GM08714 (cell line): Measurements from ENCODE around the gene FLYWCH2.
A peak's percentile ranks its signal among the peaks of the same experiment; 100 is the strongest.

ENCODE experiments used
- H3K4me3 ChIP-seq: fragments of 200-500 bp; sonication (Bioruptor generic); 2 replicates; pipeline ENCODE4 v1.5.1; 2014; ENCODE audit warnings: mild to moderate bottlenecking, low read length, inconsistent platforms
- ZNF274 ChIP-seq: IDR thresholded peaks from 2 replicates; pipeline ENCODE4 v1.6.1; 2012; ENCODE audit warnings: mild to moderate bottlenecking, low read depth, low read length

Gene FLYWCH2

GRCh38 chr16:2858245-2859025, 24.6 kb upstream of the FLYWCH2 start:
- no peak overlapping the region for H3K4me3 ChIP-seq
- TF ChIP-seq ZNF274, result no peak

DNA sequence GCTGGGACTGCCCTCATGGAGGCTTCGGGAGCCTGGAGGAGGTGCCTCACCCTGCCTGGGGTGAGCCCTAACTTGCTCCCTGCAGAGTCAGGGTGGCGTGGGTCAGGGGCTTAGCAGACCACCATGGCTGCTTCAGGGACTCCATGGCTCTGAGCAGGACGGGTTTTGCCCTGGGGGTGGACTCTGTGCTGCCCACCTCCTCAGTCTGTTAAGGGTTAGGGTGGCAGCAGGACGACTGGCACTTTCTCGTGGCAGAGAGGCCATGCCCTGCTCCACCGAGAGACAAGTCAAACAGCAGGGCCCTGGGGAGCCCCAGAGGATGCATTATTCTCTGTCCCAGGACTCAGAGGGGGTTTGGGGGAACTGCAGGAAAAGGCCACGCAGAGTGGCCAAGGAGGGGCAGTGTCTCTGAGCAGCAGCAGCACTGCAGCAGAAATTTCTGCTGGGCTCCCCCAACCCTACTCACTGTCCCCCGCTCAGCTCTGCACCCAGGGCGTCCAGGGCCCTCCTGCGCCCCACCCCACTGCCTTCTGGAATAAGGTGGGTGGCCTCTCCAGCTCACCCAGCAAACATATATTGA, 23.2 kb upstream of the FLYWCH2 start:
- no peak overlapping the region for H3K4me3 ChIP-seq
- TF ChIP-seq ZNF274, result no peak

DNA sequence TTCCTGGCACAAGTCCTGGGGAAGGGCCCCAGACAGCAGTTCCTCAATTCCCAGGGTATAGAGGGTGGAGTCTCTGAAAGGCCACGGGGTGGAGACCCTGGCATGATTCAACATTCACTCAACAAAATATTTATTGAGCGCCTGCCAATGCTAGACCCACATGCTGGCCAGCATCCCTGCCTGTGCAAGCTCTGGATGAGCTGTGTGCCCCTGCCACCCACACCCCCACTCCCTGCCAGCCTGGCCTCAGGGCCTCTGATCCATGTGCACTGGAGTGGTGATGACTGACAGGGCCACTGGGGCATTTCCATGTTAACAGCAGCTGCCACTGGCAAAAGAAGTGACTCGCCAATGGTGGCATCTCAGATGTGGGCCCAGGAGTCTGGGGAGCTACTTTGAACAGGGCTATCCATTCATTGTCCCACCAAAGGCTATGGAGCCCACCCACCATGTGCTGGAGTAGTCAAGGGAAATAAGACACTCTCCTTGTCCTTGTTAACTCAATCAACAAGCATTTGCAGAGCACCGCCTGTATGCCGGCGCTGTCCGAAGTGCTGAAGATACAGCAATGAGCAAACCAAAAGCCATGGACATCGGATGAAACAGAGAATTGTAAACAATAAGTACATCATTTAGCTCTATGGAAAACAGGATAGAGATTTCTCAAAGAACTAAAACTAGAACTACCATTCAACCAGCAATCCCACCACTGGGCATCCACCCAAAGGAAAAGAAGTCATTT, 22.0 kb upstream of the FLYWCH2 start:
- TF ChIP-seq ZNF274, result no peak
- H3K4me3 ChIP-seq, result no peak overlapping the region

GRCh38 chr16:2865651-2866050, 17.4 kb upstream of the FLYWCH2 start:
- H3K4me3 ChIP-seq, result no peak overlapping the region
- no peak for TF ChIP-seq ZNF274

GRCh38 chr16:2866431-2866830, 16.6 kb upstream of the FLYWCH2 start:
- TF ChIP-seq ZNF274, result no peak
- H3K4me3 ChIP-seq, result no peak overlapping the region

DNA sequence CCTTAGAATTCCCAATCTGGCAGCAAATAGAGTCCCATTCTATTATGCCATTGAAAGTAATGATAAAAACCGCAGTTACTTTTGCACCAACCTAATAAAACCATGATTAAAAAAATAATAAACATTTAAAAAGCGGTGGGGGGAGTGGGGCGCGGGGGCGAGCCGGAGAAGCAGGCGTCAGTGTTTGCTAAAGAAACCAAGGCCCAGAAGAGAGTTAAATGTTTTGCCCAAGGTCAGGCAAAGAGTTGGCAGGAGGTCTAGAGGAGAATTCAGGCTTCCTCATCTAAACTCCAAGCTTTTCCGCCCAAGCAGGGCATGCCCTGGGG, 15.4 kb upstream of the FLYWCH2 start:
- H3K4me3 ChIP-seq, result peak overlapping the region; percentile 52; the same call in 1 of the 2 replicates
- TF ChIP-seq ZNF274, result no peak

- TF ChIP-seq ZNF274, result no peak
- H3K4me3 ChIP-seq, result peak overlapping the region; percentile 52; the same call in 1 of the 2 replicates
These were observed 14.8 kb upstream of the FLYWCH2 start for GRCh38 chr16:2867987-2868789.

- no peak for TF ChIP-seq ZNF274
- no peak overlapping the region for H3K4me3 ChIP-seq
These were observed 11.1 kb upstream of the FLYWCH2 start for GRCh38 chr16:2871926-2872325.

DNA sequence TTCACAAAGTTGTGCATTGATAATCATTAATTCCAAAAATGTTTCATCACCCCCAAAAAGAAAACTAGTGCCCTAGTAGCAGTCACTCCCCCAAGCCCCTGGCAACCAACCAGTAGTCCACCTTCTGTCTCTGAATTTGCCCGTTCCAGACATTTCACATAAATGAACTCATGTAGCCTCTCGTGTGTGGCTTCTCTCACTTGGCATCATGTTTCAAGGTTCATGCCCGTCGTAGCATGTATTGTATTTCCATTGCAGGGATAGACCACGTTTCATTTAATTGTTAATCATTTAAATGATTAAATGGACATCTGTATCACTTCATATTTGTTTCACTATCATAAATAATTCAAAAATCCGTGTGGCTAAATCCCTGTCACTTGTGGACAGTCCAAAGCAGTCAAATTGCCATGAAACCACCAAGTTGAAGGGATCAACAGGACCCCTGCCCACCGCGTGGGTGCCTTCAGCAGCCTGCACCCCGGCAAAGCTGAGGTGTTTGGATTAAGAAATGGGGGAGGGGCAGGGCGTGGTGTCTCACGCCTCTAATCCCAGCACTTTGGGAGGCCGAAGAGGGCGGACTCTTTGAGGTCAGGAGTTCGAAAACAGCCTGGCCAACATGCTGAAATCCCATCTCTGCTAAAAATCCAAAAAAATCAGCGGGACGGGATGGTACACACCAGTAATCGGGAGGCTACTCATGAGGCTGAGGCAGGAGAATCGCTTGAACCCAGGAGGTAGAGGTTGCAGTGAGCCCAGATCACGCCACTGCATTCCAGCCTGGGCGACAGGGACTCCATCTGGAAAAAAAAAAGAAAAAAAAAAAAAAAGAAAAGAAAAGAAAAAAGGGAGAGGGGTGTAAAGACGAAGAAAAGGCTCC, 8.7 kb upstream of the FLYWCH2 start:
- TF ChIP-seq ZNF274, result no peak
- H3K4me3 ChIP-seq, result no peak overlapping the region

- H3K4me3 ChIP-seq, result no peak overlapping the region
- no peak for TF ChIP-seq ZNF274
These were observed 8.1 kb upstream of the FLYWCH2 start for GRCh38 chr16:2874912-2875362.

- H3K4me3 ChIP-seq, result no peak overlapping the region
- no peak for TF ChIP-seq ZNF274
These were observed 3.0 kb upstream of the FLYWCH2 start for GRCh38 chr16:2879854-2880508.

DNA sequence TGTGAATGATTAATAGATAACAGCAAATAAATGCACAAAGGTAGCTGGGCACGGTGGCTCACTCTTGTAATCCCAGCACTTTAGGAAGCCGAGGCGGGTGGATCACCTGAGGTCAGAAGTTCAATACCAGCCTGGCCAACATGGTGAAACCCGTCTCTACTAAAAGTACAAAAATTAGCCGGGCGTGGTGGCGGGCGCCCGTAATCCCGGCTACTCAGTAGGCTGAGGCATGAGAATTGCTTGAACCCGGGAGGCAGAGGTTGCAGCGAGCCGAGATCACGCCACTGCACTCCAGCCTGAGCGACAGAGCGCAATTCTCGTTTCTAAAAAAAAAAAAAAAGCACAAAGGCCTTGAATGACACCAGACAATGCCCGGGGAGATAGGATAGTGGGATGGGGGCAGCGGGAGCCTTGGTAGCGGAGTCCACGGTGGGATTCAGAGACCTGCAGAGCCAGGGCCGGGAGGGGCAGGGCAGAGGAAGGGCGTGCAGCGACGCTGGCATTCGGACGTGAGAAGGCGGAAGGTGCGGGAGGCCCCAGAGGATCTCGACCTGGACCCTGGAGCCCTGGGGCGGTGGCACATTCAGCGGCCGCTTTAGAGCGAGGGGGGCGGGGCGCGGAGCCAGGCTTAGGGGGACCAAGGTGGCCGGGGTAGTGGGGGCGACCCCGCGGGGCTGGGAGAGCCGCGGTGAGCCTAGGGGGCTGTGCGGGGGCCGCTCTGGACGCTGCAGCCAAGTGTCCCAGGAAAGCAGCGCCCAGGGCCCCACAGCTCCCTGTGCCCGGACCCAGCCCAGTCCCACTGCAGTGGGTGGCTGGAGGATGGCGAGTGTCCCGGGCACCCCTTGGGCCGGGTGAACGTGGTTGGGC, 999 bp upstream of the FLYWCH2 start:
- no peak for TF ChIP-seq ZNF274
- H3K4me3 ChIP-seq, result peak overlapping the region; percentile 57; the same call in 1 of the 2 replicates
